HG02938 (cell line): ENCODE results near the gene STK32A.
"Not testable (repeated sequence)": the region's sequence is repeated elsewhere in the genome, so short reads cannot be mapped to it uniquely, and the experiment has no call there.

ENCODE experiments used
- ATAC-seq: cut with Tn5 transposase; IDR thresholded peaks from one replicate; pipeline ENCODE4 v1.9.1; 2021; ENCODE audit warnings: mild to moderate bottlenecking, moderate library complexity; ENCODE audit not compliant: unreplicated experiment

Gene STK32A

DNA sequence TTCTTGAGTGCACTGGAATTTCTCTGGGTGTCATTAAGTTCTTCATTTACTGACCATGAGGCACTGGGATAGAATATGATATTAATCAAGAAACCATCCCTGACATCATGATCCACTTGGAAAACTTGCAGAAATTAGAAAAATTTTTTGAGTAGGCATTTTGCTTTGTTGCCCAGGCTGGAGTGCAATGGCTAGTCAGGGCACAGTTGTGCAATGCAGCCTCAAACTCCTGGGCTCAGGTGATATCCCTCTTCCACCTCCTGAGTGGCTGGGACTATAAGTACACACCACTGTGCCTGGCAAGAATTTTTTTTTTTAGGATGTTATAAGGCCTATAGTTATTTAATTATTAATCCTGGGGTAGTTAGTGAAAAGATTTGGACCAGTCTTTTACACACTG, 106.5 kb downstream of the STK32A start:
- no peak for ATAC-seq

DNA sequence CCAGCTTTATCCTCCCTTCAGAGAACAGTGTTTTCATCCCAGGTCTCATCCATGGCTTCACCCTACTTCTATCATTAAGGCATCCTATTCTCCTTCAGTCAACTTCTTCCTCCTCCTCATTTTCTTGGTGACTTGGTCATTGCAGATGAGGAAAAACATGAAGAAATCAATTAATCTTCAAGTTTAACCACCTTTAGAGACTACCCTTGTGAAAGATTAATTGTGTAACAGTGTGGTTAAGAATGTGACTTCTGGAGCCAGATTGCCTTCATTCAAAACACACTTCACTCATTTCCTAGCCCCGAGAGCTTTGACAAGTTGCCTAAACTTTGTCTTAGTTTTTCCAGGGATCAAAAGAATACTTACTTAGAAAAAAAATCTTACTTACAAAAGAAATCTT, 110.0 kb downstream of the STK32A start:
- no peak for ATAC-seq

DNA sequence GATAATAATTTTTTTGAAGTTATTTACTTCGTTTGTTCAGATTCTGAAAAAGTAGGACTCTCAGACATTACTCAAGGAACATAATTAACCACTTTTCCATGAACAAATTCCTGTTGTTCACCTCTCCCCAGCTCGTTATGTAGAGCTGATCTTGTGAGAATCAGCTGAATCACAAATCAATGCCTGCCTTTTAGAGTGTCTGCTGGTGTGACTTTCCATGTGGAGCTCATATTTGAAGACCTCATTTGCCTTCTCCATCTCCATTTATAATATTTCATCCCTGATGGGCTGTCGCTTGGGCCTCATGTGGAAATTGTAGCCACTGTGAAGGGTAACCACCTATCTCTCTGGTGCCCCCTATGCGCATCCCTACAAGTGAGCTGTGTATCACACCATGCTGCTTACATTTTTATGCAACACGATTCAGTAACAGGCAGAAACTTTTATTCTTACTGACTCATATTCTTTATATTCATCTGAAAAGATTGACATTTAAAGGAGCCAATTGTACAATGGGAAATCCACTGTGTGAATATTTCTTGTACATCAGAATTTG, 111.3 kb downstream of the STK32A start:
- no peak for ATAC-seq

DNA sequence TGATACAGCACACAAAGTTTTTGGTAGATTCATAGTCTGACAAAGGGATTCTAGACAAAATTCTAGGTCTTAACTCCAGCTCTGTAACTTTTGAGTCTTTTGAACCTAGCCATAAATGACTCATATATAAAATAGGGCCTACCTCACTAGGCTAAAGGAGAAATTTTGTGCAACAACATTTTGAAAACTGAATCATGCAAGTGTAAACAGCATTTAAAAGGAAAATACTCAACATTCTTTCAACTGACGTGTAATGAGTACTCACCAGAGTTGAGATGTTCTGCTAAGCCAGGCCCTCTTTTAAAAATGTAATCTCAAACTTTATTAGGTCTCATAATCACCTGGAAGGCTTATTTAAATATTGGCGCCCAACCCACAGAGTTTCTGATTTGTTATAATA, 113.2 kb downstream of the STK32A start:
- no peak for ATAC-seq

DNA sequence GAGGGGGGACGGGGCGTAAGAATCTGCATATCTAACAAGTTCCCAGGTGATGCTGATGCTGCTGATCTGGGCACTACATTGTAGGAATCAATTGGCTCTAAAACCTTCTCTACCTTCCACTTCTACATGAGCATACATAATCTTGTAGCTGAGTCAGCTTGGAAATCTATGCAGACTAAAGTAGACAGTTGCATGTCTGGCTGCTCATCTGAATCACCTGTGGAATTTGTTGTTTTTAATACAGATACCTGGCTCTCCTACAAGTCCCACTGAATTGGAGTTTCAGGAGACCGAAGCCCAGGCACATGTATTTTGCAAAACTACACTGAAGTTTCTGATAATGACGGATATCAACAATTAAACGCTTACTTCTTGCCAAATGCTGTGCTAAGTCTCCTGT, 113.6 kb downstream of the STK32A start:
- no peak for ATAC-seq

DNA sequence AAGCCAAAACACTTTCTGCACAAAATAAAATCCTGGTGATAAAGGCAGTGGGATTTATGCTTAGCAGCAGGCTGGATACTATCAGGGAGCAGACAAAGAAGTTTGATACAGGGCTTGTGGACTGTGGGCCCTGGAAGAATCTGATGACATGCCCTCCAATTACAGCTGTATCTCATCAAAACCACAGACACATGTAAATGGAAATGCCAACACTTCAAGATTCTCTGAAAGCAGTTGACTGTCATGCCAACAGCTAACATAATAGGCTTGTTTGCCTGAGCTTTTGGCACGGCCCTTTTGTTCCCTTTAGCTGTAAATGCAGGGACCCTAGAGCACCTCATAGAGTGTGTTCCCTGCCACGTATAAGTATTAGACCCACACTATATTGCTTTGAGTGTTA, 114.4 kb downstream of the STK32A start:
- ATAC-seq = no peak

DNA sequence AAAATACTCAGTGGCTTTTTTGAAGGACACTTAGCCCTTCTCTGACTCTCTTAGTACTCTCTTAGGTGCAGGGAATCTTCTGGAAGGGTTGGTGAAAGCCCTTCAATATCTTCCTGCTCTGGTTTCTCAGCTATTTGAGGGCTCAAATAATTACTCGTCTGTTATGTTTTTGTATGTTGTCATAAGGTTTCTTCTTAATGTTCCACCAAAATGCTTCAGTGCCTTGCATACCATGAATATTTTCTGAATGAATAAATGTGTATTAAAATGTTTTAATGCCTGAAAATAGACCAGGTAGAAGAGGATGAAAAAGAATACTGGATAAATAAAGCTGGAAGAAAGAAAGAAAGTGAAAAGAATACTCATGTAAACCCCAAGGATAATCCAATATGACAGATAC, 124.3 kb downstream of the STK32A start:
- ATAC-seq = no peak

DNA sequence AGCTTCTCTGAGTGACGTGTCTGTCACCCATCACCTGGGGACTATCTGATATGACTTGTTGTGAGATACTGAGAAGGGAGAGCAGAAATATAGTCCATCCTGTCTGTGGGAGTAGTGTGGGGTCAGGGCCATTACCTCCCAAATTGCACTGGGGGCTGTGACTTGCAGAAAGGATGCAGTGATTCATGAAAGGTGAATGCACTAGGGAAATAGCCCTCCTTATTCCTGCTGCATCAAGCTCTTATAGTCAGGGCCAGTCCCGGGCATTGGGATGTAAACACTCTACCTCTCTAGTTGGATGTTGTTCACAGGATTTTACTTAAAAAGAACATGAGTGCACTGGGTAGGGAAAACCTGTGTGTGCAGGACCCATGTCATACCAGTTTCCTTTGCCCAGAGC, 124.8 kb downstream of the STK32A start:
- no peak for ATAC-seq

DNA sequence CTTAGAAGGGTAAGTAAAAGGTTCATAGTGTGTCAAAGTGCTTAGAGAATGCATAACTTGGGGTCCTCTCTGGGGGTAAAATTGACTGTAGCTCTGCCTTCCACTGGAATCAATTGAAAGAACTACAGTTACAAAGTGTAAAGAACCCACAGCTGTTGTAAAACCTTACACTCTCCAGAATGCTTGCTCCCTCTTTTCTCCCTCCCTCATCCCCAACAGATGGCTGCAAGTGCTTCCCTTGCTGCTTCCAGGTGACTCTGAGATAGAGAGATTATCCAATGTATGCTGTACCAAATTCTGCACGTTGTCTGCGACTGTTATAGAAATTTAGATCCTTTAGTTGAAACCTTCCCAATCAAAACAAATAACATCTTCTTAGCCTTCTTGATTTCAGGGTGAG, 126.0 kb downstream of the STK32A start:
- ATAC-seq = no peak

DNA sequence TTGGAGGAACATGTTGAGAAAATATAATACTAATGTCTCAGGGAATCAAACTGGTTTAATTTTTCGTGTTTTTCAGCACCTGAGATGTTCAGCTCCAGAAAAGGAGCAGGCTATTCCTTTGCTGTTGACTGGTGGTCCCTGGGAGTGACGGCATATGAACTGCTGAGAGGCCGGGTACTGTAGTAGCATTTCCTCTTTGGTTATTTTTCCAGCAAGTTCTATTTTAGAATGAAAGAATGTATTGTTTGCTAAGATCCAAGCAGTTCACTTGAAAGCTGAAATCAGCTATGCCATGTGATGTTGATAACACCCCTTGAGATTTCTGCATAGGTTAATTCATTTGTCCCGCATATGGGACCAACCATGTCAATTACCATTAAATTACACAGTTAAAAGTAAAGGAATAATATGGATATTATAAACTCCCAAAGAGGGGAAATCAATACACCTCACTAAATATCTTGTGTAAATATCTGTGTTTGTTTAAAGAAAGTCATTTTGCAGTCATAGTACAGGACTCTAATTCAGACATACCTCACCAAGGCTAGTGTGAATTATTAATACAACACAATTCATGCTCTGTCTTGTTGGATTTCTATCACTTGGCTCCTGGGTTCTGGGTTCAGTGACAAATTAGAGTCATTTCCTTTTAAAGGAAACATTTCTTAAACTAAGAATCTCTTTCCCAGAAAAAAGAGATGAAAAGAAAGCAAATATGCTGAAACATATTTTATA, 126.8 kb downstream of the STK32A start:
- ATAC-seq = no peak

DNA sequence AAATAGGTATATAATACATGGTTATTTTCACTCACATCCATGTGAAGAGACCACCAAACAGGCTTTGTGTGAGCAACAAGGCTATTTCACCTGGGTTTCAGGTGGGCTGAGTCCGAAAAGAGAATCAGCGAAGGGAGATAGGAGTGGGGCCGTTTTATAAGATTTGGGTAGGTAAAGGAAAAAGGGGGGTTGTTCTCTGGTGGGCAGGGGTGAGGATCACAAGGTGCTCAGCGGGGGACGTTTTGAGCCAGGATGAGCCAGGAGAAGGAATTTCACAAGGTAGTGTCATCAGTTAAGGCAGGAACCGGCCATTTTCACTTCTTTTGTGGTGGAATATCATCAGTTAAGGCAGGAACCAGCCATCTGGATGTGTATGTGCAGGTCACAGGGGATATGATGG, 132.6 kb downstream of the STK32A start:
- ATAC-seq = not testable (repeated sequence)

DNA sequence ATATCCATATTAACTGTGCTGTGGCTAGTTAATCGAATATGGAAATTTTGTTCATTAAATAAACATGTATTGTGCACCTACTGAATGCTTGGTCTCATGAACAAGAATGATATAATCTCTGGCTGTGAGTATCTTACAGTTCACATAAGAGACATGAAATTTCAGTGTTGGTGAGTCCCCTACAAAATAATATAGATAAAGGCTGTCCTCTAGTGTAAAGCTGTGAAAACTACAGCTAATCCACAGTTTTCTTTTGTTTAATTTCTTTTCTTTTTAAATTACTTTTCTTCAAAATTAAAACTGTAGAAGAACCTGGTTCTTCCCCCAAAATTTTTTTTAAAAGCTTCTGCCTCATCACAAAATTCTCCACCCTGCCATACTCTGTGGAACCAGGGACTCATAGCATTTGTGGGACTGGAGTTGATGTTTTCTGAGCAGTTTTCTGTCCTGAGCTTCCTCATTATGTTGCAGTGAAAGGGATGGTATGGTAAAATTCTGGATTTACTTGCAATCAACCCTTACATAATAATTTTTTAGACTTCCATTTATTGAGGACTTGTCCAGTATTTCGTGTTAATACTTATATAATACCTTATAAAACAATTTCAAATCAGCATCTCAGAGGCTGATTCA, 135.0 kb downstream of the STK32A start:
- ATAC-seq = no peak

DNA sequence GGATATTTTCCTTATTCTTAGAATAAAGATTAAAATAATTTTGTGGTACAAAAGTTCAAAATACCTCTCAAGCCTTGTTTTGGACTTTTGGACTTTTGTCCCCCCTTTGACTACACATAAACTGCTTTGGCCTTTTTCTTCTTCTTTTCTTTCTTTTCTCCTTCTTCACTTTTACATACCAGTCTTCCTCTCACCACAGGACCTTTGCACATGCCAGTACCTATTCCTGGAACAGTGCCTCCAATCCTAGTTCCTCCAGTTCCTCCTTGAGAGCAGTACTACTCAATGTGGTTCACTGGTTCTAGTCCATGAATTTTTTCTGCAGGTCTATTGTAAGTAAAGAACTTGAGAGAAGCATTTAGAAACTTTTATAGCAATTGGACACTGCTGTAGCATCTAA, 136.5 kb downstream of the STK32A start:
- no peak for ATAC-seq

DNA sequence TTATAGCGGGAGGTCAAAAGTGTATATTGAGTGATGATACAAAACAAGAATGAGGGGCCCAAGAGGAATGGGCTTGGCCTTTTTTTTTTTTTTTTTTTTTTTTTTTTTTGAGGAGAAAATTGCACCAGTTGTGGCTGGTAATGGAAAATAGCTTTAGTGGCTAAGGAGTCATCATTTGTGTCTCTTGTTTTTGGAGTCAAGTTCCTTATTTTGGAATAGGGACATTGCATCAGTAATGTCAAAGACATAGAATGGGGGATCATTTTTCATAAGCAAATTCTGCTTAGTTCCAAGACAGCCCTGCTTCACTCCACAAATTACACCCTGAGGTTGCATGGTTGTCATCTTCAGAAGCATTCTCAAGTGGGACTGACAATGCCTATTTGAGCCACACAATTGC, 137.4 kb downstream of the STK32A start:
- no peak for ATAC-seq

DNA sequence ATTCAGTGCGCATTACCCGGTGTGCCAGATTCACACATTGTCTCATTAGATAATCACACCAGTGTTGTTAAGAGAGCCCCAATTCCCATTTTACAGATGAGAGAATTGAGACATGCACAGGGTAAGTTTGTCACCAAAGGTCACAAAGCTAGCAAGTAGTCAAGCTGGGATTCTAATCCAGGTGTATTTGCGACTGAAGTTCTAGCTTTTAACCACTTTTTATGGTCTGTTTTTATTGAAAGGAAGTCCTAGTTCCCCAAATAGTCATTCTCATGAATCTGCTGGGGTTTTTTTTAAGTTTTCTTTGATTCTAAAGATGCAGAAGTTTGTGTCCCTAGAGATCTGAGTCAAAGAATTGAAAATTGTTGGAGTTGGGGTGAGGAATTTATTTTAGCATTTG, 138.5 kb downstream of the STK32A start:
- no peak for ATAC-seq

DNA sequence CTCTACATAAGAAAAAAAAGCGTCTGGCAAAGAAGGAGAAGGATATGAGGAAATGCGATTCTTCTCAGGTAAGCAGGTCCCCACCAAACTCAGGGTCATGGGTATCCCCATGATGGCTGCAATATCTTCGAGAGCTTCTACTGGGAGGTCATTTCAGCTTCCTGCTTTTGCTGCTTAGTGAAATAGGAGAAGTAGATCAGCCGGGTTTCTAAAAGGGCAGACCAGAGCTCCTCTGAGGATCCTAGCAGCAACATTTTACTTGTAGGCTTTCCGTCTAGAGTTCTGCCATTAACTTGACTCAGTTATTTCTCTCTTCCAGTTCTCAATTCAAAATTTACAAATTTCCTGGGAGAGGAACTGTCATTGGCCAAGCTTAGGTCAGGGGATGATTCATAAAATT, 140.3 kb downstream of the STK32A start:
- ATAC-seq = no peak

DNA sequence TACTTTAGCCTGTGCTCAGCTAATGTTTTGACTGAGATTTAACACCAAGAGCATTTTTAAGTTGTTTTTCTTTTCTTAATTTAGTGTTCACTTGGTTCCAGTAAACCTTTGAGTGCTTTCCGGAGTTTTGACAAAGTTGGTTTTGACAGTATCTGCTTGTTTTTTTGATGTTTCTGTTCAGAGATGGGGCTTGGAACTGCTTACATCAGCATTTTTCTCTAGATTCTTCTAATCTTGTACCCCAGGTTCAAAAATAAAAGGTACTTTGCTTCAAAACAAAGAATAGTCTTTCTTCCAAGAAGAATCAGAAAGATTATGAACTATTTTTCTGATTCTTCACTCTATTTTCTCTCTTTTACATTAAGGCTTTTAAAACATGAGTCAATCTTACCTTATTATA, 142.9 kb downstream of the STK32A start:
- ATAC-seq = no peak

DNA sequence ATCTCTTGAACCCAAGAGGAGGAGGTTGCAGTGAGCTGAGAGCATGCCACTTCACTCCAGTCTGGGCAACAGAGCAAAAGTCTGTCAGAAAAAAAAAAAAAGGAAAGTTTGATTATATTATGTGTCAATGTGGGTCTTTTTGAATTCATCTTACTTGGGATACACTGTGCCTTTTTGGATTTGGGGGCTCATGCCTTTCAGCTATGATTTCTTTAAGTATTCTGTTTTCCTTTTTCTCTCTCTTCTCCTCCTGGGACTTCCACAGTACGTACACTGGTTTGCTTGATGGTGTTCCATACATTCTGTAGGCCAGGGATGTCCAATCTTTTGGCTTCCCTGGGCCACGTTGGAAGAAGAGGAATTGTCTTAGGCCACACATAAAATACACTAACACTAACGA, 146.7 kb downstream of the STK32A start:
- no peak for ATAC-seq

DNA sequence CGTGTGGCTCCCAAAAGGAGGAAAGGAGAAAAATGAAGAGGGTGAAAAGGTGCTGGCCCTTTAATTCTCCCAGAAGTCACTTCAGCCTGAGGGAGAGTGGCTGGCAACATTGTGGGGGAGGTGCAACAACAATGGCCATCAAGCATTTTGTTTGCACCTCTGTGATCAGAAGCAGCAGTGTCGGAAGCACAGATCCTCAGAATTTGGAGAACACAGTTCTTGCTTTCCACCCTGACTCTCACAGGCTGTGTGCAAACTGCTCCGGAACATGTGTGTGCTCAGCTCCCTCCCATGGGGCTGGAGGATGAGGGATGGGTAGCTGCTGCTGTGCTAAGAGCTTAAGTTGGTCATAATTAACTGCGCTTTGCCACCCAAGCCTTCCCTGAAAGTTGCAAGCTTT, 147.9 kb downstream of the STK32A start:
- ATAC-seq = no peak

DNA sequence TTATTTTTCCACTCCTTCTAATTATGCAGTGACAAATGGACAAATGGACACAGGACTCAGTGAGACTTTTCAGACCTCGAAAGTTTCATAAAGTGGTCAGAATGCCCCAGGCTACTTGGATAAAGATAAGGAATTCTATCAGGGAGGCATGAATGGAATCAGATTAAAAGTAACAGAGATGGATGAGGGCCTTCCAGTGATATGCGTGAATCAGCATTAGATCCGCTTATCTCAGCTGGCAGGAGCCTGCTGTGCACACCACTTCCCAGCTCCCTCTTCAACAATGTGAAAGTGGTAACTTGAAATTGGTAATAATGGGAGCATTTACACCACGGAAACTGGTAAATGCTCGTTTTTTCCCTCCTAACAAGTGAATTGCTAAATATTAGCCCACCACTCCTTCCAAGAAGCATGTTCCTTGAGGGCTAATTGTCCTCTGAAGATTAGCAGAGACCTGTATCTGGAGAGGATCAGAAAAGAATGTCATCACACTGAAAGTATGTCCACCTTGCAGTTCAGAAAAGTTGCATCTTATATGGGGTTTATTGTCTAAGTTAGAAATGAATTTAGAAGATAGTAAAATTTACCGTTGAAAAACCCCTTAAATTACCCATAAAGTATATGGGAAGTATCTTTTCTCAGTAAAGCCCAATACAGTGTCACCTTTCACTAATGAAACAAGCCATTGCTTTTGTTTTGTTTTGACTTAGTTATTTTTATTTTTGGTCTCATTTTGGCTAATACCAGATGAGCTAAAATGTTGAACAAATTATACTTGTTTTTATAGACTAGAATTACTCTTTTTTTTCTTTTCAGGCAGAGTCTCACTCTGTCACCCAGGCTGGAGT, 149.7 kb downstream of the STK32A start:
- ATAC-seq = no peak

DNA sequence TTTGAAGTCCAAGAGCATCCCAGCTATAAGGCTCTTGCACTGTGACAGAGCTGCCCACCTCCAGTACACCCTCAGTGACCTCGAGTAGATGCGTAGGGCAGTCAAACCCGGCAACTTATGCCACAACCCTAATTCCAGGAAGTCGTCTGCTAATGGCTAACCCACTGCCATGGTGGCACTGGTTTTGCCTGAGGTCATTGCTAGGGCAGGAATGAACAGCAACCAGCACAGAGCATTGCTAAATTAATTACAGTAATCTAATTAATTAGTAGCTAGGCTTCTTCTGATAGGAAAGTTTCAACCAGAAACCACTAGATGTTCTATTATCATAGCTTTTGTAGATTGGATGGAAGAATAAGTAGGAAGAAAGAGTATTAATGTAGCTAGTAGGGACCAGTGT, 152.3 kb downstream of the STK32A start:
- no peak for ATAC-seq
